HepG2 (cell line): Measurements from ENCODE around the gene ADRA2B. TPM values are rescaled to one million over a fixed set of nuclear protein-coding genes. Genes with fewer than 3 reads are reported as not detected.

ENCODE experiments used
- ATAC-seq: fragments of 200-7000 bp; cut with Tn5 transposase; 3 replicates; pipeline ENCODE4 v1.9.1; 2020; ENCODE audit warnings: mild to moderate bottlenecking, moderate library complexity
- BruUV-seq: library from RNA; stranded (reverse); fragments of 400-500 nt; replicated peaks from 2 replicates; lab custom pipeline; 2021; lab: Mats Ljungman, UMichigan
- CTCF ChIA-PET: fragments of 300-600 bp; formaldehyde crosslinking; extraction: SDS; loops from one replicate; lab custom pipeline; 2021; ENCODE audit warnings: low total read pairs, inconsistent platforms, low intra/inter-chr PET ratio; lab: Yijun Ruan, JAX
- POLR2A ChIA-PET: fragments of 350-600 bp; sonication (Branson Sonifier 250); formaldehyde crosslinking; loops from one replicate; lab custom pipeline; 2020; ENCODE audit warnings: antibody characterized with exemption, inconsistent platforms; lab: Yijun Ruan, JAX
- DNase-seq: peaks from one replicate; pipeline ENCODE4 v3.0.0-alpha.2; 2015; ENCODE audit warnings: low spot score
- FAIRE-seq: peaks from 3 replicates; lab custom pipeline; 2011; peaks lifted over from hg19 to GRCh38; lab: Jason Lieb, UNC
- H2AFZ ChIP-seq: one replicate; pipeline ENCODE4 v1.6.1; 2011; ENCODE audit warnings: low read length, inconsistent platforms
- H3K27ac ChIP-seq: fragments of 300-600 bp; 3 replicates; pipeline ENCODE4 v1.8.0; 2011; ENCODE audit warnings: mixed run types, mild to moderate bottlenecking, mixed read lengths, low read length, inconsistent platforms; ENCODE audit not compliant: insufficient read depth; ENCODE audit errors: extremely low read length
- H3K27me3 ChIP-seq, 2 experiments: fragments of 200-600 bp in 1 of 2; 2 replicates in 1 of 2; 3 replicates in 1 of 2; pipeline versions ENCODE4 v1.6.0 to v1.8.0; 2011; ENCODE audit warnings: low read length in 2 of 2, mild to moderate bottlenecking in 2 of 2, moderate library complexity in 2 of 2, inconsistent platforms in 1 of 2; ENCODE audit not compliant: insufficient read depth in 2 of 2, control insufficient read depth in 1 of 2
- H3K36me3 ChIP-seq, 2 experiments: fragments of 200-600 bp in 1 of 2; replicated peaks in 1 of 2; 2 replicates in 1 of 2; 3 replicates in 1 of 2; pipeline versions ENCODE4 v1.5.1 to v1.8.0; 2011; ENCODE audit warnings: low read length in 2 of 2, inconsistent platforms in 1 of 2; ENCODE audit not compliant: insufficient read depth in 2 of 2, control insufficient read depth in 1 of 2
- H3K4me1 ChIP-seq: 2 replicates; pipeline ENCODE4 v1.5.1; 2012; ENCODE audit warnings: low read length, inconsistent platforms; ENCODE audit not compliant: insufficient read depth
- H3K4me2 ChIP-seq: 2 replicates; pipeline ENCODE4 v1.6.0; 2011; ENCODE audit warnings: low read depth, low read length, inconsistent platforms
- H3K4me3 ChIP-seq, 3 experiments: fragments of 200-600 bp in 1 of 3; sonication (generic), shearing (Covaris generic) in 1 of 3; replicated peaks in 1 of 3; 2 replicates each; pipeline ENCODE4 v1.5.1; 2011 to 2016; ENCODE audit warnings: low read length in 3 of 3, inconsistent platforms in 2 of 3, low read depth in 2 of 3, mild to moderate bottlenecking in 2 of 3, control low read depth in 1 of 3, mixed read lengths in 1 of 3; ENCODE audit not compliant: insufficient read depth in 1 of 3
- H3K79me2 ChIP-seq: one replicate; pipeline ENCODE4 v1.6.1; 2011; ENCODE audit warnings: low read length, inconsistent platforms; ENCODE audit not compliant: insufficient read depth
- H3K9ac ChIP-seq: 2 replicates; pipeline ENCODE4 v1.6.0; 2011; ENCODE audit warnings: mild to moderate bottlenecking, low read depth, low read length, inconsistent platforms; ENCODE audit not compliant: insufficient read depth
- H3K9me3 ChIP-seq: 2 replicates; pipeline ENCODE4 v1.5.1; 2012; ENCODE audit warnings: mild to moderate bottlenecking, low read length
- H4K20me1 ChIP-seq: 2 replicates; pipeline ENCODE4 v1.6.0; 2011; ENCODE audit warnings: inconsistent platforms, mild to moderate bottlenecking, low read length, moderate library complexity; ENCODE audit not compliant: insufficient read depth
- CHCHD3 ChIP-seq: sonication (generic); formaldehyde crosslinking; IDR thresholded peaks from 2 replicates; pipeline ENCODE4 v1.8.0; 2022; ENCODE audit warnings: mild to moderate bottlenecking, missing genetic modification reagents, moderate library complexity
- MED1 ChIP-seq: sonication (generic); formaldehyde crosslinking; IDR thresholded peaks from 2 replicates; pipeline ENCODE4 v1.4.0; 2020; ENCODE audit warnings: missing genetic modification reagents
- ZC3H13 ChIP-seq: sonication (generic); formaldehyde crosslinking; IDR thresholded peaks from 2 replicates; pipeline ENCODE4 v1.8.1; 2023; ENCODE audit warnings: mild to moderate bottlenecking, missing genetic modification reagents, moderate library complexity
- ZNF644 ChIP-seq: IDR thresholded peaks from 2 replicates; pipeline ENCODE4 v1.6.1; 2016; ENCODE audit warnings: low read depth
- WGBS: methylation state at CpG from one replicate; pipeline ENCODE4 v1.1.6; 2017; ENCODE audit warnings: low lambda C conversion rate; 5-methylcytosine and 5-hydroxymethylcytosine counted together
- in situ Hi-C: cut with HindIII; loops from 2 replicates; pipeline ENCODE4 v1.10.0; 2017; ENCODE audit warnings: low pct_unique_long_range_greater_than_20kb; ENCODE audit not compliant: extremely low pct_ligation_motif_present
- intact Hi-C: fragments of 100-400 bp; cut with micrococcal nuclease; formaldehyde crosslinking; loops from one replicate; pipeline ENCODE4 v1.10.0; 2022; ENCODE audit not compliant: unreplicated experiment
- polyA plus RNA-seq, 8 experiments: library from polyadenylated mRNA; depleted of rRNA in 3 of 8; stranded (reverse) in 7 of 8; unstranded in 1 of 8; fragments of >200 nt; fragmentation: Illumina TruSeq in 4 of 8; extraction: Trizol in 4 of 8; gene quantifications; 2 replicates each; pipeline versions ENCODE4 v1.2.1 to v1.2.3, GENCODE V29; 2011 to 2016; ENCODE audit warnings: low read depth in 4 of 8, missing spikeins in 1 of 8, mixed read lengths in 1 of 8; ENCODE audit not compliant: insufficient read depth in 1 of 8
- total RNA-seq, 5 experiments: library from RNA; depleted of rRNA; stranded (reverse); fragments of >200 nt; fragmentation: Illumina TruSeq; extraction: Trizol; gene quantifications; 2 replicates each; pipeline ENCODE4 v1.2.3, GENCODE V29; 2016; ENCODE audit warnings: low read depth in 1 of 5
- TF ChIP-seq, protein P1 (sequence below): sonication (generic); formaldehyde crosslinking; IDR thresholded peaks from 2 replicates; pipeline ENCODE4 v1.5.1; 2020; ENCODE audit warnings: missing genetic modification reagents, mild to moderate bottlenecking, borderline replicate concordance
- TF ChIP-seq, protein P2 (sequence below): sonication (generic); formaldehyde crosslinking; IDR thresholded peaks from 2 replicates; pipeline ENCODE4 v1.5.1; 2020; ENCODE audit warnings: missing genetic modification reagents, mild to moderate bottlenecking, borderline replicate concordance

The ADRA2B gene
- total and polyA plus RNA-seq, 2 of the 13 experiments (the other 11 are each of a cell fraction or from before 2014, with no cell fraction given), result not detected

DNA sequence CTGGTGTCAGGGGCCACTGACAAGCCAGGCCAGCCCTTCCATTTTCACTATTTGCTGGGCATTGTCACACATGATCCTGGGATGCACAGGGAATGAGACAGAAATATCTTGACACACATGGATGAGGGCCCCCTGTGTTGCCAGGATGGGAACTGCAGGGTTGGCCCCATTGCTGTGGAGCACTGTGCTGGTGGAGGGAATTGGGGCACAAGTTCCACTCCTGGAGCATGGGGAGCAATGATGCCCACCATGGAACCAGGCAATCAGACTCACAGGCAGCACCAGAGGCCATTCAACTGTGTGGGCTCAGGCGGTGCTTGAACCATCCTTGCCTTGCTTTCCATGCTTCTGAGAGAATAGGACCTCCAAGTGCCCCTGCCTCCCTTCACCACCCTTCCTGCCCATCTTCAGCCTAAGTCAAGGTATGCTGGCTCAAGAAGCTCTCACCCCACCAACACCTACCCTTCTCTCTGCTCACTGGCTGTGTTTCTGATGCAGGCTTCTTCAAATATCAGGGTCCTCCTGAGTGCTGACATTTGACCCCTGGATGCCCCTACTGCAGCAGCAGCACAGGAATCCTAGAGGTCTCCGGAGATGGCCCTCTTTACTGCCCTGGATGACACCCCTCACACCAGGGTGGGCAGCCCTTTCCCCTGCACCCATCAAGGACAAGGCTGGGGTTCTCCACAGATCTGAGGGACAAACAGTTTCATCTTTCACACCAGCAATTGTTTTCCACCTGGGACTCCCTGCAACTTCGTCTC is 11.0 kb downstream of the ADRA2B start:
- Histone ChIP-seq H3K9ac (no peak overlapping the region), H3K4me2 (no peak overlapping the region), H3K27ac (no peak overlapping the region), H3K27me3 (peaks cover 5 to 11% of the 10 kb centered on the region in 2 experiments; a peak in 1 of 5 replicates), H3K36me3 (no peaks in the 10 kb centered on the region), H3K4me3 (no peak overlapping the region), H3K79me2 (no peaks in the 10 kb centered on the region), H4K20me1 (no peaks in the 10 kb centered on the region), H3K9me3 (no peaks in the 10 kb centered on the region), H2AFZ (no peak overlapping the region), H3K4me1 (peaks cover 30% of the 10 kb centered on the region)
- intact Hi-C loops (no loop called here), in situ Hi-C loops (loop anchor here (25.0 kb wide), 2 partner anchors 93 to 268 kb away; no protein-coding TSS in a partner anchor)
- no peak for FAIRE-seq
- TF ChIP-seq, protein P1, sequence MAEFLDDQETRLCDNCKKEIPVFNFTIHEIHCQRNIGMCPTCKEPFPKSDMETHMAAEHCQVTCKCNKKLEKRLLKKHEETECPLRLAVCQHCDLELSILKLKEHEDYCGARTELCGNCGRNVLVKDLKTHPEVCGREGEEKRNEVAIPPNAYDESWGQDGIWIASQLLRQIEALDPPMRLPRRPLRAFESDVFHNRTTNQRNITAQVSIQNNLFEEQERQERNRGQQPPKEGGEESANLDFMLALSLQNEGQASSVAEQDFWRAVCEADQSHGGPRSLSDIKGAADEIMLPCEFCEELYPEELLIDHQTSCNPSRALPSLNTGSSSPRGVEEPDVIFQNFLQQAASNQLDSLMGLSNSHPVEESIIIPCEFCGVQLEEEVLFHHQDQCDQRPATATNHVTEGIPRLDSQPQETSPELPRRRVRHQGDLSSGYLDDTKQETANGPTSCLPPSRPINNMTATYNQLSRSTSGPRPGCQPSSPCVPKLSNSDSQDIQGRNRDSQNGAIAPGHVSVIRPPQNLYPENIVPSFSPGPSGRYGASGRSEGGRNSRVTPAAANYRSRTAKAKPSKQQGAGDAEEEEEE, result no peak
- TF ChIP-seq CHCHD3, result no peak
- ATAC-seq, result no peak
- CTCF ChIA-PET, result no interaction called here
- 29% methylated on average over 3 of the region's 3 CpGs for WGBS
- no peak for DNase-seq
- BruUV-seq, result no TSS peak
- POLR2A ChIA-PET, result no interaction called here

DNA sequence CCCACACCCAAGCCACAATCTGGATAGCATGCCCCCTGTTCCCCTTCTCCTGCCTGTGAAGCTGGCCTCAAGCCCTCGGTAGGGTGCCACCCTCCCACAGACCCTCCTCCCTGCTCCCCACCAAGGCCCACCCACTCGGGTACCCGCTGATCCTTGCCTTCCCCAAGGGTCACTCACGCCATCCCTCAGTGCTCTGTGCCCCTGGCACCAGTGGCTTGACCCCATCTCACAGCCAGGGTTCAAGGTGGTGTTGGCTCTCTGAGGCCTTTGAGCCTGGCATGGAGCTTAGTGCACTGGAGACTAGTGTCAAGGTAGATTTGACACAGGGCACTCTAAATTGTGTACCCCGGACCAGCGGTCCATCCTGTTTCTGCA is 11.9 kb downstream of the ADRA2B start:
- intact Hi-C loops, result no loop called here
- Histone ChIP-seq H3K9me3 (no peaks in the 10 kb centered on the region), H3K79me2 (no peaks in the 10 kb centered on the region), H3K4me1 (peaks cover 24% of the 10 kb centered on the region)
- BruUV-seq, result no TSS peak
- ATAC-seq, result no peak
- TF ChIP-seq, protein P2, sequence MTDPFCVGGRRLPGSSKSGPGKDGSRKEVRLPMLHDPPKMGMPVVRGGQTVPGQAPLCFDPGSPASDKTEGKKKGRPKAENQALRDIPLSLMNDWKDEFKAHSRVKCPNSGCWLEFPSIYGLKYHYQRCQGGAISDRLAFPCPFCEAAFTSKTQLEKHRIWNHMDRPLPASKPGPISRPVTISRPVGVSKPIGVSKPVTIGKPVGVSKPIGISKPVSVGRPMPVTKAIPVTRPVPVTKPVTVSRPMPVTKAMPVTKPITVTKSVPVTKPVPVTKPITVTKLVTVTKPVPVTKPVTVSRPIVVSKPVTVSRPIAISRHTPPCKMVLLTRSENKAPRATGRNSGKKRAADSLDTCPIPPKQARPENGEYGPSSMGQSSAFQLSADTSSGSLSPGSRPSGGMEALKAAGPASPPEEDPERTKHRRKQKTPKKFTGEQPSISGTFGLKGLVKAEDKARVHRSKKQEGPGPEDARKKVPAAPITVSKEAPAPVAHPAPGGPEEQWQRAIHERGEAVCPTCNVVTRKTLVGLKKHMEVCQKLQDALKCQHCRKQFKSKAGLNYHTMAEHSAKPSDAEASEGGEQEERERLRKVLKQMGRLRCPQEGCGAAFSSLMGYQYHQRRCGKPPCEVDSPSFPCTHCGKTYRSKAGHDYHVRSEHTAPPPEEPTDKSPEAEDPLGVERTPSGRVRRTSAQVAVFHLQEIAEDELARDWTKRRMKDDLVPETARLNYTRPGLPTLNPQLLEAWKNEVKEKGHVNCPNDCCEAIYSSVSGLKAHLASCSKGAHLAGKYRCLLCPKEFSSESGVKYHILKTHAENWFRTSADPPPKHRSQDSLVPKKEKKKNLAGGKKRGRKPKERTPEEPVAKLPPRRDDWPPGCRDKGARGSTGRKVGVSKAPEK (CRISPR knock-in tag), result no peak
- no peak for TF ChIP-seq ZC3H13
- no peak for TF ChIP-seq MED1
- TF ChIP-seq ZNF644 (CRISPR knock-in tag), result no peak
- TF ChIP-seq, all 625 proteins: peak for 0
- no peak overlapping the region for H3K4me2 ChIP-seq
- no peak overlapping the region for H2AFZ ChIP-seq
- ChIA-PET CTCF (no interaction called here), POLR2A (no interaction called here)
- WGBS, result 23% methylated on average over 5 of the region's 6 CpGs
- H3K4me3 ChIP-seq, result no peak overlapping the region
- no peak for DNase-seq
- no peak overlapping the region for H3K27ac ChIP-seq
- in situ Hi-C loops, result loop anchor here (25.0 kb wide), 2 partner anchors 92 to 267 kb away; no protein-coding TSS in a partner anchor
- H3K27me3 ChIP-seq, result peaks cover 5 to 11% of the 10 kb centered on the region in 2 experiments; a peak in 1 of 5 replicates
- H3K9ac ChIP-seq, result no peak overlapping the region
- H4K20me1 ChIP-seq, result no peaks in the 10 kb centered on the region
- H3K36me3 ChIP-seq, result no peaks in the 10 kb centered on the region
- FAIRE-seq, result no peak
